GM10847 (cell line): ENCODE measurements around the gene PAPLN.

Experiments used
- POLR2A ChIP-seq: IDR thresholded peaks from 2 replicates; pipeline ENCODE4 v1.6.1; 2011; ENCODE audit not compliant: insufficient read length; ENCODE audit errors: extremely low read depth

The PAPLN gene

DNA sequence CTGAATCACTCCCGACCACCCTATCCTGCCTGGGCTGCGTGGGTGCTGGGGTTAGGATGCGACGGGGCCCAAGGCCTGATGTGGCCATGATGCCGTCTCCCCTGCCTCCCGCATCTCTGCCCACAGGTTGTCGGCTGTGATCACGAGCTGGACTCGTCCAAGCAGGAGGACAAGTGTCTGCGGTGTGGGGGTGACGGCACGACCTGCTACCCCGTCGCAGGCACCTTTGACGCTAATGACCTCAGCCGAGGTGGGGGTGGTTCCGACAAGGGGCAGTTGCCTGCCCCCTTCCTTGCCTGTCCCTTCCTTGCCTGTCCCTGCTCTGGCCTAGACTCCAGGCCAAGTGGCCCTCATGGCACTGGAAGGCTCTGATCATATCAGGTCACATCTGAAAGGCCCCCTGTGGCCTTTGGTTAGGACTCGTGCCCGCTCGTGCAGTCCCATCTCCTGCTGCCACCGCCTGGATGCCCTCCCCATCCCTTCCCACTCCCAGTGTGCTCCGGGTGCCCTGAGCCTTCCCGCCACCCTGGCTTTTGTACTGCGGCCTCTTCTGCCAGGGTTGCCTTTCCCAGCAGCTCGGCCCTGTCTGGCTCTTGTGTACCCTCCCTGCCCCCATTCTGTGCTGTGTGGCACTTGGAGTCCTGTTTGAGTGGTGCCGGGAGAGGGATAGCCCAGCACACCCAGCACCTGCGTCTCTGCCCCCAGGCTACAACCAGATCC lies 13.6 kb downstream of the PAPLN start:
- no peak for TF ChIP-seq POLR2A

DNA sequence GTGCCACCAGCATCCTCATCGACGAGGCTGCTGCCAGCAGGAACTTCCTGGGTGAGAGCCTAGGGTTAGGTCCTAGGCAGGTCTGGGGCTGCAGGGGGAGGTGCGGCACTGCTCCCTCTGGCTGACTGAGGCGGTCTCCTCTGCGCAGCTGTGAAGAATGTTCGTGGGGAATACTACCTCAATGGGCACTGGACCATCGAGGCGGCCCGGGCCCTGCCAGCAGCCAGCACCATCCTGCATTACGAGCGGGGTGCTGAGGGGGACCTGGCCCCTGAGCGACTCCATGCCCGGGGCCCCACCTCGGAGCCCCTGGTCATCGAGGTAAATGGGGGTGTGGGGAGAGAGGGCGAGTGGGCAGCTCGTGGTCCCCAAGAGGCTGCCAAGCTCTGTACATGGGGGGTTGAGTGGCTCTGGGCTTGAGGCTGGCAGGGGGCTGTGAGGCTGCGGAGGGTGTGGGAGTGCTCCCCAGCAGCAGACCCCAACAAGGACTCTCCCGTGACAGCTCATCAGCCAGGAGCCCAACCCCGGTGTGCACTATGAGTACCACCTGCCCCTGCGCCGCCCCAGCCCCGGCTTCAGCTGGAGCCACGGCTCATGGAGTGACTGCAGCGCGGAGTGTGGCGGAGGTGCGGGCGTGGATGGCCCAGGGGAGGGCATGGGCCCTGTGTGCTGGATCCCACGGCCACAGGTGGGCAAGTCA lies 14.4 kb downstream of the PAPLN start:
- no peak for TF ChIP-seq POLR2A

DNA sequence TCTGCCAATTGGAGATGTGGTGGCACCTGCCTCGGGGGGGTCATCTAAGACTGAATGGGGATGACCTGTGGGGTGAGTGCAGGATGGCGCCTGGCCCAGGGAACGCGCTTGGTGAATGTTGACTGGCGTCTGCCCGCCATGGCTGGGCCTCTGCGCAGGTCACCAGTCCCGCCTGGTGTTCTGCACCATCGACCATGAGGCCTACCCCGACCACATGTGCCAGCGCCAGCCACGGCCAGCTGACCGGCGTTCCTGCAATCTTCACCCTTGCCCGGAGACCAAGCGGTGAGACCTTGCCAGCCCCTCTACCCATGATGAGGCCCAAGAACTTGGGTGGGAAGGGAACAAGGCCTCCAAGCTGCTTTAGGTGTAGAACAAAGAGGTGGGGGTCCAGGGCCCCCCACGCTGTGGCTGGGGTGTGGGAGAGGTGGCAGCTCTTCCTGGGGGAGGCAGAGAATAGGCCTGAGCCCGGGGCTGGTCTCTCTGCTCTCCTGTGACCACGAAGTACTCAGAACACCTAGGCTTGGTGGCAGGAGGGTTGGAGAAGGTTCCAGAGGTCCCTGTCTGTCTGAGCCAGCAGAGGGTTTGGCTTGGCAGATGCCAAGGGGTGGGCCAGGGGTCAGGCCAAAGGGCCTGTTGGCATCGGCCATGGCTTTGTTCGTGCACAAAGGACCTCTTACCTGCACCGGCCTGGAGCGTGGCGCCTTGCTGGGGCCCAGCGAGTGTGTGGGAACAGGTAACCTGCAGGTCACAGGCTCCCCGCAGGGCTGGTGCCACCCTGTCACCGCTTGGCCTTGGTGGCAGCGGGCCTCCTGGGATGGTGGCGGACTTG lies 15.4 kb downstream of the PAPLN start:
- no peak for TF ChIP-seq POLR2A

- TF ChIP-seq POLR2A = no peak
Measured at GRCh38 chr14:73253323-73253610, 16.0 kb downstream of the PAPLN start.

- TF ChIP-seq POLR2A = no peak
Measured at GRCh38 chr14:73253721-73254120, 16.4 kb downstream of the PAPLN start.

GRCh38 chr14:73254247-73255004 lies 17.1 kb downstream of the PAPLN start:
- no peak for TF ChIP-seq POLR2A

DNA sequence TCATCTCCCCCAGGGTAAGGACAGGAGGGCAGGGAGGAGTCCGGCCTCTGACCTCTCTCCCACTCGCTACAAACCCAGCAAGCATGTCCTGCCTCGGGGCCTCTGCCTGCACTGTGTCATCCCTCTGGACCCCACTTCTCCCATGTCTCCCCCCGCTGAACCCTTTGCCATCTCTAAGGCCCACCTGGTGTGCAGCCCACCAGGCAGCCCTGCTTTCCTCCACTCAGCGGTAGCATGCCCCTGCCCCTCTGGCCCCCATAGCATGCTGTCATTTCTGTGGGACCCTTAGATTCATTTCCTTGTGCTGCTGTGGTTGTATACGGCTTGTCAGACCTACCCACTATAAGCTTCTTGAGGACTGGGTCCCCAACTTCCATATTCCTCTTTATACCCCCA lies 17.7 kb downstream of the PAPLN start:
- no peak for TF ChIP-seq POLR2A

- no peak for TF ChIP-seq POLR2A
Measured at GRCh38 chr14:73255693-73256225, 18.5 kb downstream of the PAPLN start.

- TF ChIP-seq POLR2A = no peak
Measured at GRCh38 chr14:73258076-73258475, 20.8 kb downstream of the PAPLN start.

- no peak for TF ChIP-seq POLR2A
Measured at GRCh38 chr14:73258845-73259611, 21.7 kb downstream of the PAPLN start.

GRCh38 chr14:73259837-73260236 lies 22.5 kb downstream of the PAPLN start:
- TF ChIP-seq POLR2A = no peak

GRCh38 chr14:73260574-73260973 lies 23.3 kb downstream of the PAPLN start:
- TF ChIP-seq POLR2A = no peak

GRCh38 chr14:73261075-73261474 lies 23.8 kb downstream of the PAPLN start:
- TF ChIP-seq POLR2A = no peak
